ENCODE measurements around the gene DHX9.

DNA sequence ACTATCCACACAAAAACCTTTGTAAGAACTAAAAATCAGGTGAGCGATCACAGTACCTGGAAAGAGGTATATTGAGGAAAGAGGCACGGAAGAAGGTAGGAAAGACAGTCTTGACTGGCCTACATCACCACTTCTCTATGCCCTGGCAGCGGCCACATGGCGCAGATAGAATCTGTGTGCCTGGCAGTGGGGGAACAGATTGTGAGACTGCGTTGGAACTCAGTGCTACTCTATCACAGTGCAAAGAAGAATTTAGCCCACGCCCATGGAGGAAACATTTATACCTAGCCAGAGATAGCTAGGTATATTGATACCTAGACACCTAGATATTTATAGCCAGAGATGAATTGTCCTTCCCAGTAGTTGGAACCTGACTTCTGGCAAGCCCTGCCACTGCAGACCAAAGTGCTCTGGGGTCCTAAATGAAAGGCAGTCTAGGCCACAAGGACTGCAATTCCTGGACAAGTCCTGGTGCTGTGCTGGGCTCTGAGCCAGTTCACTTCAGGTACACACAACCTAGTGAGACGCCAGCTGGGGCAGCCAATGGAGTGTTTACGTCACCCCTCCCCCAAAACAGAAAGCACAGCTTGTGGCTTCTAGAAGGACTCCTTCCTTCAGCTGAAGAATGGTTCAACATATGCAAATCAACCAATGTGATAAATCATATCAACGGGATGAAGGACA, 51.9 kb downstream of the DHX9 start:
- TF ChIP-seq, protein P1, sequence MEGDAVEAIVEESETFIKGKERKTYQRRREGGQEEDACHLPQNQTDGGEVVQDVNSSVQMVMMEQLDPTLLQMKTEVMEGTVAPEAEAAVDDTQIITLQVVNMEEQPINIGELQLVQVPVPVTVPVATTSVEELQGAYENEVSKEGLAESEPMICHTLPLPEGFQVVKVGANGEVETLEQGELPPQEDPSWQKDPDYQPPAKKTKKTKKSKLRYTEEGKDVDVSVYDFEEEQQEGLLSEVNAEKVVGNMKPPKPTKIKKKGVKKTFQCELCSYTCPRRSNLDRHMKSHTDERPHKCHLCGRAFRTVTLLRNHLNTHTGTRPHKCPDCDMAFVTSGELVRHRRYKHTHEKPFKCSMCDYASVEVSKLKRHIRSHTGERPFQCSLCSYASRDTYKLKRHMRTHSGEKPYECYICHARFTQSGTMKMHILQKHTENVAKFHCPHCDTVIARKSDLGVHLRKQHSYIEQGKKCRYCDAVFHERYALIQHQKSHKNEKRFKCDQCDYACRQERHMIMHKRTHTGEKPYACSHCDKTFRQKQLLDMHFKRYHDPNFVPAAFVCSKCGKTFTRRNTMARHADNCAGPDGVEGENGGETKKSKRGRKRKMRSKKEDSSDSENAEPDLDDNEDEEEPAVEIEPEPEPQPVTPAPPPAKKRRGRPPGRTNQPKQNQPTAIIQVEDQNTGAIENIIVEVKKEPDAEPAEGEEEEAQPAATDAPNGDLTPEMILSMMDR (IDR thresholded peaks at IDR 0.05), result no peak
- no peak for TF ChIP-seq POLR2A (IDR thresholded peaks at IDR 0.05)
- no peak for TF ChIP-seq POLR2AphosphoS5 (IDR thresholded peaks at IDR 0.05; ENCODE audit: insufficient read depth in 1 of 2, low read depth in 1 of 2)

All from vagina (tissue), 2 donors.